GM18526 (cell line): Measurements from ENCODE around the gene DOLPP1.

Experiments used
- POLR2A ChIP-seq: IDR thresholded peaks from 3 replicates; pipeline ENCODE4 v1.6.1; 2011; ENCODE audit not compliant: insufficient read length; ENCODE audit errors: extremely low read depth

DOLPP1 gene

DNA sequence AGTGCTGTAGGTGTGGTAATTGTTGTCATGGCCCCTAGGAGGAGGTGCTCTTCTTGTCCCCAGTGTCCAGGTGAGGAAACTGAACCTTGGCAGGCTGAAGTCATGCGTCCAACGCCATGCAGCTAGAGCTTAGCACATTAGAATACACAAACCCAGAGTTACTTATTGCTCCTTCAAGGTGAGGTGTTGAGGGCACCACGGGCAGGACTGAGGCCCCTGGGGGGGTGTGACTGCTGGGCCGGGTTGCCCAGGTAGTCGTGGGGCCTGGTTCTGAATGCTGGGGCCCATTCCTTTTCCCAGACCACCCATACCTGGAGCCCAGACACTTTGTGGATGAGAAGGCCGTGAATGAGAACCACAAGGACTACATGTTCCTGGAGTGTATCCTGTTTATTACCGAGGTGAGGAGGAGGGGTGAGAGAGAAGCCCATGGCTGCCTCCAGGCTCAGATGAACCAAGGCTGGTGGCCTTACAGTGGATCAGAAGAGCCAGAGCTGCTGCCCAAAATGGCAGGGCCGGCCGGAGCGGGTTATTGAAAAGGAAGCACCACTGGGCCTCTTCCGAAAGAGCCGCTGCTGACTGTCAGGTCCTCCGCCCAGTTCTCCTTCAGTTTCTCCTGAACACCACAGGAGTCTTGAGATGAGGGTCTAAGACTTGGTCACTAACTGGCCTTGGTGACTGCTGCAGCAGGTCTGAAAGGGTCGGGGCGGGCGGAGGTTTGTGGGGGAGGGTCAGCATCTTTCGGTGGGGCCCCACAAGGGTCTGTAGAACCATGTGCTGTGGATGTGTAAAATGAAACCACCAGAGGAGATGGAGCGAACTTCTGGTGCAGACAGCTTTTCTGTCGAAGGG, 56.6 kb downstream of the DOLPP1 start:
- TF ChIP-seq POLR2A, result no peak

DNA sequence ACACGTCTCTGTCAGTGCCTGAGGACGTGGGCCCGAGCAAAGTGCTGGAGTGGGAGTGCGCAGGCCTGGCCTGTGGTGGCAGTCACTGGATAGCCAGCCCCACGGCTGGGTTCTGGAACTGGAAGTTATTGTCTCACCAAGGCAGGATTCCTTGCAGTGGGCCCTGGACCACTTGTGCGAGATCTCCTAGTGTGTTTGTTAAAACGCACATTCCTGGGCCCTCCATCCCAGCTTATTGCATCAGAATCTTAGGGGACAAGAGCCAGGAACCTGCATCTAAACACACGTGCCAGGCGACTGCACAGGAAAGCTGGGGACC, 57.2 kb downstream of the DOLPP1 start:
- no peak for TF ChIP-seq POLR2A

DNA sequence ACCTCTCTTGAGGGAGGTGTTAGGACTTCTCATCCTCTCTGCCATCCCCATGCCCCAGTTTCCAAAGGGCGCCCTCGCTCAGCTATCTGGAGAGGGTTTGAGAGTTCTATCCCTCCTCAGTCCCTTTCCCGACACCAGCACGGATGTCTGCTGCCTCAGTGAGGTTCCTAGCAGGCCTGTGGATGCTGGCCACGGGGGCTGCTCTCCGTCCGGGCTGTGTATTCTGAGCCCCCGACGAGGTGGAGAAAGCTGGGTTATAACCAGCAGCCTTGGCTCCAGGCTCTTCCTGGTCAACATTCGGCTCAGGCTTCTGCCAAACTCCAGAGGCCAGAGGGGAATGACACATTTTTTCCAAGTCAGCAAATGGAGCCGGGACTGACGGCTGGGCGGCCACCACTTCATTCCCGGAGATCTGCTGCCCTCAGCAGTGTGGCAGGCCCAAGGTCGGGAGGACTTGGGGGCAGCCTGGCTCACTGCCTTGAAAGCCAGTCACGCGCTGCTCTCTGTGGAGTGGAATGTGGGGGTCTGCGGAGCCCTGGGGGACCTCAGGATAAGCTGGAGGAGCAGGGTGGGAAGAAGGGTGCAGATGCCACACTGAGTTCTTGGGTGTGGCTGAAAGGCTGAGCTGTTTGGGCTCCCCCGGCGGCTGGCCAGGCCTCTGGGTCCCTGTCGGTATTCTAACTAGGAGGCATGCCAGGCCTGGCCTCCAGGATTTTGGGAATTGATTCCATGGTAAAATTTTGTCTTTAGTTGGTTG, 57.7 kb downstream of the DOLPP1 start:
- TF ChIP-seq POLR2A, result no peak

DNA sequence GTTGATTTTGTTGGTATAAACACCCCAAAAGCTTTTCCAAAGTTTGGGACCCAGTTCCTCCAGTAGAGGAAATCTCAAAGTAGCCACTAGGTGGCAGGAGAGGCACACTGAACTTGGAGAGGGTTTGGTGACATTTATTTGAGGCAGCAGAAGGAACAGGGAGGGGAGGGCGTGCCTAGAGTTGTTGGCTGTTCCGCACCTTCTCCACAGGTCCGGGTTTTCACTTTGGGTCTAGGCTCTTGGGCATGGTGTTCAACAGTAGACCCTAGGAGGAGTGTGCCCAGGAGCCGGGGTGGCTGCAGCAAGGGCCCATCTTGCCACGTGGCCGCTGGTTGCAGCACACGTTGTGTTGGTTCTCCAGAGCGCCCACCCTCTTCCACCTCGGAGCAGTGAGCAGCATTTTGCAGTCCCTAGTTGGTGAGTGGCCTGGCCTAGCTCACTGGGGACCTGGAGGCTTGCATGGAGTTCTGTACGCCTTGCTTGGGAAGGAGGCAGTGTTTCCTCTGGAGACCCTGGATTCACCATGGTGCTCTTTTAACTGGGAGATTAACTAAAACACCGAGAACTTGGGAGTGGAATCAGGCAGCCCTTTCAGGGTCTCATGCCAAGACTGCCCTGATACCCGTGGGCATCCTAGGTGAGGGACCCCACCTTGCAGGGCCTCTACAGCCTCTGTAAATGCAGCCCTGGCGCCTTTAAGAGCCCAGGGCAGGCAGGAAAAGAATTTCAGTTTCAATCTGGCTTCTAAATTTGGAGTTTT, 58.5 kb downstream of the DOLPP1 start:
- TF ChIP-seq POLR2A, result no peak

DNA sequence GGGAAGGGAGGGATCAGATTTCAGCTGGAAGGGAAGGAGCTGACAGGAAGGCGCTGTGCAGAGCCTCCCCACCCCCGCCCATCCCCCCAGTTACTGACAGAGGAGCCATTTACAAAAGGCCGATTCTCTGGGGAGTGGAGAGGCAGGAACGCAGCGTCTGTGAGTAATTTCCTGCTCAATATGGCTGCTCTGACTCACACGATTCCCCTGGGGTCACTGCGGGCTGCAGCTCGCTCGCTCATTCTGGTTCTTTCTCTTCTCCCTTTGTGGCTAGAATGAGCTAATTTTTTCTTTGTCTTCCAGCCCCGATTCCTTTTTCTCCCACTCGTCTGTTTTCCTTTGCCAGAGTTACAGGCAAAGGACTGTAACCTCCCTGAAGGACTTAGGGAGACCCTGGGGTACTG, 59.1 kb downstream of the DOLPP1 start:
- peak; percentile 40 for TF ChIP-seq POLR2A
